Chondrocyte (in vitro differentiated cells): Measurements from ENCODE around the gene XXYLT1. TPM values are rescaled to one million over a fixed set of nuclear protein-coding genes. Genes with fewer than 3 reads are reported as not detected.

Experiments used
- DNase-seq: peaks from one replicate; pipeline ENCODE4 v3.0.0; 2021; ENCODE audit warnings: mixed read lengths, low spot score
- H3K27ac Mint-ChIP-seq: one replicate; pipeline ENCODE4 v1.8.0; 2021; ENCODE audit warnings: mild to moderate bottlenecking, moderate library complexity, mixed read lengths; ENCODE audit not compliant: unreplicated experiment
- H3K27me3 Mint-ChIP-seq: 2 replicates; pipeline ENCODE4 v1.8.0; 2021; ENCODE audit warnings: low read depth, mixed read lengths
- H3K36me3 Mint-ChIP-seq: 2 replicates; pipeline ENCODE4 v1.8.0; 2021; ENCODE audit warnings: low read depth, mixed read lengths
- H3K4me1 Mint-ChIP-seq: 2 replicates; pipeline ENCODE4 v1.8.0; 2021; ENCODE audit warnings: low read depth, mild to moderate bottlenecking, mixed read lengths
- H3K4me3 Mint-ChIP-seq: one replicate; pipeline ENCODE4 v1.8.0; 2021; ENCODE audit warnings: mild to moderate bottlenecking, moderate library complexity, mixed read lengths; ENCODE audit not compliant: unreplicated experiment
- H3K9me3 Mint-ChIP-seq: 2 replicates; pipeline ENCODE4 v1.8.0; 2021; ENCODE audit warnings: low read depth, mixed read lengths
- CTCF ChIP-seq: fragments of 200-600 bp; sonication (generic); IDR thresholded peaks from 2 replicates; pipeline ENCODE4 v1.5.0; 2021; ENCODE audit warnings: antibody characterized with exemption, mild to moderate bottlenecking, moderate library complexity
- total RNA-seq: library from RNA; stranded (reverse); gene quantifications from 3 replicates; pipeline ENCODE4 v1.2.1, GENCODE V29; 2021

XXYLT1 gene
- total RNA-seq, 1 donor from 2014 or later: 32.7 TPM

DNA sequence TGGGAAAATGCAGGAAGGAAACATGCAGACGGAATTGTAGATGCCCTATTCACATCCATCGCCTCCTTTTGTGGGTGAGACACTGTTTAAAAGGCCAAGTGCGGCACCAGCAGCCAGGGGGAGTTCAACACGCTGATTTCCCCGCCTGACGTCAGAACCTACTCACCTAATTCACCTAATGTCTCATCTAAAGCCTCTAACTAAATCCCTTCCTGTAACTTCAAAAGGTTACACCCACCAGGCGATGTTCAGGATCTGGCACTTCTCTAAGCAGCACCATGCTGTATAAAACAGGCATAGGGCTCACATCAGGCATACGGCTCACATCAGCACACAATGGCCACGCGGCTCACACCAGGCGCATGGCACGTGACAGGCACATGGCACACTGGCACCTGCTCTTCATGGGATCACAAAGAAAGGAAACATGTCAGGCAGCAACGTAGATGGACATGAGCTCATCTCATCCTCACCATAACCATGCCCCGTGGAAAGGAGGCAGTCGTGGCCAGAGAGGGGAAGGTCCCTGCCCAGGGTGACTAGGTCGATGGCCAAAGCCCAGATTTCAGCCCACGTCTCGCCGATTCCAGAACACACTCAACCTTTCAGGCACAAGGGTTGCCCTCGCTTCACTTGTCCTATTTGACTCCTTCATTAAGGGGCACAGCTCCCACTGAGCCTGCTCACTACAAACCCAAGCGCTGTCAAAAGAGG lies 21.7 kb downstream of the XXYLT1 start:
- no peaks in the 10 kb centered on the region for H3K27me3 Mint-ChIP-seq
- H3K4me3 Mint-ChIP-seq: no peak overlapping the region
- no peaks in the 10 kb centered on the region for H3K9me3 Mint-ChIP-seq
- DNase-seq: no peak
- H3K27ac Mint-ChIP-seq: no peak overlapping the region
- no peak for TF ChIP-seq CTCF
- peaks cover 35% of the 10 kb centered on the region for H3K4me1 Mint-ChIP-seq
- H3K36me3 Mint-ChIP-seq: no peaks in the 10 kb centered on the region

GRCh38 chr3:195248281-195248680 lies 22.7 kb downstream of the XXYLT1 start:
- H3K4me3 Mint-ChIP-seq: no peak overlapping the region
- H3K27ac Mint-ChIP-seq: no peak overlapping the region
- TF ChIP-seq CTCF: no peak
- no peaks in the 10 kb centered on the region for H3K27me3 Mint-ChIP-seq
- no peaks in the 10 kb centered on the region for H3K36me3 Mint-ChIP-seq
- H3K4me1 Mint-ChIP-seq: peaks cover 29% of the 10 kb centered on the region
- no peaks in the 10 kb centered on the region for H3K9me3 Mint-ChIP-seq
- no peak for DNase-seq

GRCh38 chr3:195247863-195248189 lies 23.1 kb downstream of the XXYLT1 start:
- Mint-ChIP-seq H3K36me3 (no peaks in the 10 kb centered on the region), H3K4me1 (peaks cover 24% of the 10 kb centered on the region), H3K27ac (no peak overlapping the region), H3K27me3 (no peaks in the 10 kb centered on the region), H3K9me3 (no peaks in the 10 kb centered on the region), H3K4me3 (no peak overlapping the region)
- no peak for DNase-seq
- no peak for TF ChIP-seq CTCF

- Mint-ChIP-seq H3K4me1 (peaks cover 19% of the 10 kb centered on the region), H3K27me3 (no peaks in the 10 kb centered on the region), H3K9me3 (no peaks in the 10 kb centered on the region), H3K36me3 (no peaks in the 10 kb centered on the region), H3K4me3 (no peak overlapping the region), H3K27ac (no peak overlapping the region)
- no peak for TF ChIP-seq CTCF
- DNase-seq: no peak
Observed at GRCh38 chr3:195247086-195247862, 23.7 kb downstream of the XXYLT1 start.

DNA sequence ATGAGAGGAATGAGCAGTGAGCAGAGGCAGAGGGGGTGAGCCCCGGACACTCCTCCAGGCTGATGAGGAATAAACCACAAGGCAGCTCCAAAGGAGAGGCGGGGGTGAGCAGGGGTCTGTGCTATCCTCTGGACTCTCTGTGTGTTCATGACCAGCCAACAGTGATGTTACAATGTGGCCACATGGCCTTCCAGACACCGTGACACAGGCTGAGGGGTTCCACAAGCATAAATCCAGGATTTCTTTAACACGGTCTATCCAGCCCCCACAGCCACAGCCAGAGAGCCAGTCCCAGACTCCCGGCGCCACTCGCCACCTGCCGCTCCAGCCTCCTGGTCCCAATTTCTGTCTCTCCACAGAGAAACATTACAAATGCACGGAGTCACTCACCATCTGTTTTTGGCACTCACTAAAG lies 24.4 kb downstream of the XXYLT1 start:
- DNase-seq: no peak
- H3K4me3 Mint-ChIP-seq: no peak overlapping the region
- no peaks in the 10 kb centered on the region for H3K36me3 Mint-ChIP-seq
- no peak overlapping the region for H3K27ac Mint-ChIP-seq
- no peaks in the 10 kb centered on the region for H3K27me3 Mint-ChIP-seq
- TF ChIP-seq CTCF: no peak
- H3K4me1 Mint-ChIP-seq: peaks cover 15% of the 10 kb centered on the region
- H3K9me3 Mint-ChIP-seq: no peaks in the 10 kb centered on the region
